K562 (cell line): ENCODE measurements around the gene PRXL2B. TPM values are rescaled to one million over a fixed set of nuclear protein-coding genes. Genes with fewer than 3 reads are reported as not detected.

Experiments used
- ATAC-seq: fragments of 200-7000 bp; cut with Tn5 transposase; 3 replicates; pipeline ENCODE4 v1.9.1; 2020; ENCODE audit warnings: moderate library complexity
- BruUV-seq: library from RNA; stranded (reverse); fragments of 400-500 nt; replicated peaks from 2 replicates; lab custom pipeline; 2021; lab: Mats Ljungman, UMichigan
- CTCF ChIA-PET: fragments of 300-600 bp; formaldehyde crosslinking; extraction: SDS; loops from one replicate; lab custom pipeline; 2021; ENCODE audit warnings: low intra/inter-chr PET ratio; lab: Yijun Ruan, JAX
- POLR2A ChIA-PET: fragments of 300-600, 350-650 bp; sonication (Branson Sonifier 250); formaldehyde crosslinking; extraction: SDS; loops from one replicate; lab custom pipeline; 2021; ENCODE audit warnings: antibody characterized with exemption, inconsistent platforms; lab: Yijun Ruan, JAX
- DNase-seq, 4 experiments: peaks; one replicate each; pipeline versions ENCODE4 v3.0.0 to v3.0.0-alpha.2; 2011 to 2018; ENCODE audit warnings: low spot score in 3 of 4, mixed read lengths in 3 of 4; ENCODE audit errors: extremely low read depth in 1 of 4
- FAIRE-seq: peaks from 2 replicates; lab custom pipeline; 2011; peaks lifted over from hg19 to GRCh38; lab: Jason Lieb, UNC
- H2AFZ ChIP-seq: 2 replicates; pipeline ENCODE4 v1.6.0; 2011; ENCODE audit warnings: low read depth, low read length, control low read depth, inconsistent platforms
- H3K27ac ChIP-seq: fragments of 200-600 bp; 3 replicates; pipeline ENCODE4 v1.8.0; 2011; ENCODE audit warnings: low read depth, mild to moderate bottlenecking, control low read depth, inconsistent platforms, low read length, moderate library complexity, mixed read lengths; ENCODE audit errors: extremely low read depth
- H3K27me3 ChIP-seq, 2 experiments: fragments of 300-600 bp in 1 of 2; 2 replicates in 1 of 2; 3 replicates in 1 of 2; pipeline versions ENCODE4 v1.6.0 to v1.8.0; 2011; ENCODE audit warnings: inconsistent platforms in 2 of 2, low read length in 2 of 2, mild to moderate bottlenecking in 1 of 2, mixed read lengths in 1 of 2, moderate library complexity in 1 of 2; ENCODE audit not compliant: control insufficient read depth in 2 of 2, insufficient read depth in 2 of 2
- H3K36me3 ChIP-seq: fragments of 300-600 bp; 3 replicates; pipeline ENCODE4 v1.8.0; 2011; ENCODE audit warnings: mild to moderate bottlenecking, low read length, inconsistent platforms; ENCODE audit not compliant: control insufficient read depth, insufficient read depth
- H3K4me1 ChIP-seq, 2 experiments: fragments of 200-600 bp in 1 of 2; replicated peaks in 1 of 2; 2 replicates in 1 of 2; 3 replicates in 1 of 2; pipeline versions ENCODE4 v1.5.1 to v1.8.0; 2011; ENCODE audit warnings: inconsistent platforms in 2 of 2, low read length in 2 of 2, mild to moderate bottlenecking in 1 of 2, mixed read lengths in 1 of 2, moderate library complexity in 1 of 2; ENCODE audit not compliant: control insufficient read depth in 2 of 2, insufficient read depth in 2 of 2
- H3K4me2 ChIP-seq: 2 replicates; pipeline ENCODE4 v1.6.1; 2011; ENCODE audit warnings: low read length, control low read depth, inconsistent platforms, mixed read lengths; ENCODE audit not compliant: insufficient read depth
- H3K4me3 ChIP-seq: fragments of 200-600 bp; sonication (generic), shearing (Covaris generic); 2 replicates; pipeline ENCODE4 v1.5.1; 2016; ENCODE audit warnings: control low read depth, inconsistent platforms
- H3K79me2 ChIP-seq: fragments of 200-600 bp; 3 replicates; pipeline ENCODE4 v1.8.0; 2011; ENCODE audit warnings: low read length, inconsistent platforms; ENCODE audit not compliant: control insufficient read depth, insufficient read depth
- H3K9ac ChIP-seq, 2 experiments: 2 replicates each; pipeline versions ENCODE4 v1.6.0 to v1.6.1; 2011; ENCODE audit warnings: low read depth in 2 of 2, low read length in 2 of 2, control low read depth in 1 of 2, inconsistent platforms in 1 of 2, mild to moderate bottlenecking in 1 of 2, mixed read lengths in 1 of 2; ENCODE audit not compliant: insufficient read depth in 1 of 2
- H3K9me1 ChIP-seq: one replicate; pipeline ENCODE4 v1.6.0; 2011; ENCODE audit warnings: inconsistent platforms, mild to moderate bottlenecking, low read length, moderate library complexity; ENCODE audit not compliant: control insufficient read depth, insufficient read depth
- H3K9me3 ChIP-seq: replicated peaks from 2 replicates; pipeline ENCODE4 v1.5.1; 2011; ENCODE audit warnings: low read depth, low read length, inconsistent platforms; ENCODE audit not compliant: control insufficient read depth, insufficient read depth
- H4K20me1 ChIP-seq: replicated peaks from 2 replicates; pipeline ENCODE4 v1.6.1; 2011; ENCODE audit warnings: low read length, inconsistent platforms, mixed read lengths; ENCODE audit not compliant: control insufficient read depth, insufficient read depth
- TCF7L2 ChIP-seq: fragments of 150-350 bp; IDR thresholded peaks from 2 replicates; pipeline ENCODE4 v1.6.1; 2016; ENCODE audit warnings: low read depth, mild to moderate bottlenecking, low read length, moderate library complexity
- ZNF263 ChIP-seq: sonication (generic); formaldehyde crosslinking; IDR thresholded peaks from 2 replicates; pipeline ENCODE4 v1.8.0; 2022; ENCODE audit warnings: mild to moderate bottlenecking, missing genetic modification reagents, borderline replicate concordance
- WGBS: fragments of 100-300 bp; shearing (Covaris generic); methylation state at CpG from one replicate; pipeline ENCODE4 v1.1.6; 2016; ENCODE audit warnings: low coverage, mixed read lengths; ENCODE audit not compliant: insufficient coverage; ENCODE audit errors: missing lambda C conversion rate; 5-methylcytosine and 5-hydroxymethylcytosine counted together
- in situ Hi-C: fragments of 300-500 bp; cut with MboI; formaldehyde crosslinking; loops from 4 replicates; pipeline ENCODE4 v1.15.0; 2018; ENCODE audit warnings: inconsistent platforms, mixed read lengths
- intact Hi-C: fragments of 100-400 bp; cut with micrococcal nuclease; formaldehyde crosslinking; loops from 2 replicates; pipeline ENCODE4 v1.14.2; 2022
- polyA plus RNA-seq, 8 experiments: library from polyadenylated mRNA; depleted of rRNA in 4 of 8; stranded (reverse) in 5 of 8; unstranded in 3 of 8; fragments of >200 nt; fragmentation: Nextera tagmentation in 2 of 8; fragmentation: Illumina TruSeq in 1 of 8; extraction: Ambion mirVana in 2 of 8; extraction: Trizol in 1 of 8; gene quantifications; 2 replicates each; pipeline versions ENCODE4 v1.2.1 to v1.2.3, GENCODE V29; 2011 to 2014; ENCODE audit warnings: inconsistent platforms in 1 of 8, missing spikeins in 1 of 8
- total RNA-seq, 7 experiments: library from RNA; depleted of rRNA in 6 of 7; stranded (reverse); fragments of >200 nt in 6 of 7; fragmentation: Illumina TruSeq in 2 of 7; extraction: Trizol in 2 of 7; gene quantifications; 2 replicates each; pipeline versions ENCODE4 v1.2.1 to v1.2.3, GENCODE V29; 2011 to 2021; ENCODE audit warnings: low replicate concordance in 1 of 7

The PRXL2B gene
- total and polyA plus RNA-seq, 9 of the 15 experiments (the other 6 are each of a cell fraction or from before 2014, with no cell fraction given), result 0.99 to 25.3 (median 11.8) TPM

GRCh38 chr1:2596530-2597333 is 10.2 kb downstream of the PRXL2B start:
- Histone ChIP-seq H3K27me3 (peaks cover 20 to 59% of the 10 kb centered on the region in 2 experiments; a peak in 4 of 5 replicates), H3K36me3 (no peaks in the 10 kb centered on the region), H3K4me2 (no peak overlapping the region), H3K9ac (peak overlapping the region in 1 of 2 experiments; percentile 45; a peak in 1 of 4 replicates), H3K9me1 (no peaks in the 10 kb centered on the region), H3K79me2 (no peaks in the 10 kb centered on the region), H4K20me1 (0 out of 2 replicates have a peak, but pooled peaks cover 9% of the 10 kb centered on the region), H2AFZ (no peak overlapping the region), H3K27ac (no peak overlapping the region), H3K4me3 (no peak overlapping the region), H3K9me3 (no peaks in the 10 kb centered on the region), H3K4me1 (peaks cover 0 to 52% of the 10 kb centered on the region in 2 experiments; a peak in 2 of 5 replicates)
- no TSS peak for BruUV-seq
- DNase-seq (no peak), FAIRE-seq (no peak), ATAC-seq (no peak; the same call in 1 of the 3 replicates)
- intact Hi-C loops, result no loop called here
- ChIA-PET POLR2A (interaction anchor here (0.6 to 1.2 kb wide), 3 partner anchors 11 to 89 kb away, joined by 3 to 5 read pairs (median 4); no protein-coding TSS in a partner anchor), CTCF (no interaction called here)
- in situ Hi-C loops, result no loop called here
- TF ChIP-seq TCF7L2, result no peak
- 0 out of 2 replicates have a peak, but pooled peaks have one; percentile 57 for TF ChIP-seq ZNF263 (CRISPR knock-in tag)
- WGBS, result 12% methylated on average over 27 of the region's 28 CpGs
